ENCODE results near the gene PCSK4. TPM values are rescaled to one million over a fixed set of nuclear protein-coding genes. Genes with fewer than 3 reads are reported as not detected.

PCSK4 gene
- total and polyA plus RNA-seq, 2 of the 13 experiments (the other 11 are each of a cell fraction or from before 2014, with no cell fraction given) = 2.0 to 2.7 TPM

DNA sequence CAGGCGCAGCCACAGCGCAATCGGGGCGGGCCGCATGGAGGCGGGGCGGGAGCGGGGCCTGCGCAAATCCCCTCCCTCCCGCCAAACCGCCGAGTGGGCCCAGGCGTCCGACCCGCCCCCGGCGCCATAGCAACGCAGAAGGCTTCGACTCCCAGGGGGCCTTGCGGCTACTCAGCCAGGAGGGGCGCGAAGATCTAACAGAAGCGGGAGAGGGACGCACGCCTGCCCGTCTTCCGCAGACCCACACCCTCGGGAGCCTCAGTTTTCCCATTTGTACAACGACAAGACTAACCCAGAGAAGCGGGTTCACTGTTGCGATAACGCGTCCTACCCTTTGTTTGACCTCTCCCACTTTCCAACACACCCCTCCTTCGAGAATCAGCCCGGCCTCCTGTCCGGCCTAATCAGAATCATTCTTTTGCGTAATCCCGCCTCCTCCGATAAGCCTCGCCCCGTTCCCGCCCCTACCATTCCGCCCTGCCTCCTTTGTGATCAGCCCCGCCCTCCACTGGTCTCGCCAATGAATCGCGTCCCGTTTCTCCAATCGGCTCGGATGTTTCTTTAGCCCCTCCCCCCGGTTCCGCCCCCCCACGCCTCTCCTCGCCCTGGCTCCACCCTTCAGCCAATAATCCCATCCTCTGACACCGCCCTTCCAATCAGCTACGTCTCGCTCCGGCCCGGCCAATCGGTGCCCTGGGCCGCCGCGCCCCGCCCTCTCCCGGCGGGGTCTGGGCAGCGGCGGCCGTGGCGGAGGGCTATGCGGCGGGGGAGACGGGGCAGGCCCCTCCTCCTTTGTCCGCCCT is at the start of gene PCSK4 (continued):
- TF ChIP-seq, protein P1, sequence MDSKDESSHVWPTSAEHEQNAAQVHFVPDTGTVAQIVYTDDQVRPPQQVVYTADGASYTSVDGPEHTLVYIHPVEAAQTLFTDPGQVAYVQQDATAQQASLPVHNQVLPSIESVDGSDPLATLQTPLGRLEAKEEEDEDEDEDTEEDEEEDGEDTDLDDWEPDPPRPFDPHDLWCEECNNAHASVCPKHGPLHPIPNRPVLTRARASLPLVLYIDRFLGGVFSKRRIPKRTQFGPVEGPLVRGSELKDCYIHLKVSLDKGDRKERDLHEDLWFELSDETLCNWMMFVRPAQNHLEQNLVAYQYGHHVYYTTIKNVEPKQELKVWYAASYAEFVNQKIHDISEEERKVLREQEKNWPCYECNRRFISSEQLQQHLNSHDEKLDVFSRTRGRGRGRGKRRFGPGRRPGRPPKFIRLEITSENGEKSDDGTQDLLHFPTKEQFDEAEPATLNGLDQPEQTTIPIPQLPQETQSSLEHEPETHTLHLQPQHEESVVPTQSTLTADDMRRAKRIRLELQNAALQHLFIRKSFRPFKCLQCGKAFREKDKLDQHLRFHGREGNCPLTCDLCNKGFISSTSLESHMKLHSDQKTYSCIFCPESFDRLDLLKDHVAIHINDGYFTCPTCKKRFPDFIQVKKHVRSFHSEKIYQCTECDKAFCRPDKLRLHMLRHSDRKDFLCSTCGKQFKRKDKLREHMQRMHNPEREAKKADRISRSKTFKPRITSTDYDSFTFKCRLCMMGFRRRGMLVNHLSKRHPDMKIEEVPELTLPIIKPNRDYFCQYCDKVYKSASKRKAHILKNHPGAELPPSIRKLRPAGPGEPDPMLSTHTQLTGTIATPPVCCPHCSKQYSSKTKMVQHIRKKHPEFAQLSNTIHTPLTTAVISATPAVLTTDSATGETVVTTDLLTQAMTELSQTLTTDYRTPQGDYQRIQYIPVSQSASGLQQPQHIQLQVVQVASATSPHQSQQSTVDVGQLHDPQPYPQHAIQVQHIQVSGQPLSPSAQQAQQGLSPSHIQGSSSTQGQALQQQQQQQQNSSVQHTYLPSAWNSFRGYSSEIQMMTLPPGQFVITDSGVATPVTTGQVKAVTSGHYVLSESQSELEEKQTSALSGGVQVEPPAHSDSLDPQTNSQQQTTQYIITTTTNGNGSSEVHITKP (CRISPR knock-in tag; IDR thresholded peaks at IDR 0.05; ENCODE audit: low read depth) = peak; percentile 98
- TF ChIP-seq ZNF251 (CRISPR knock-in tag; IDR thresholded peaks at IDR 0.05) = no peak
- TF ChIP-seq, protein P2, sequence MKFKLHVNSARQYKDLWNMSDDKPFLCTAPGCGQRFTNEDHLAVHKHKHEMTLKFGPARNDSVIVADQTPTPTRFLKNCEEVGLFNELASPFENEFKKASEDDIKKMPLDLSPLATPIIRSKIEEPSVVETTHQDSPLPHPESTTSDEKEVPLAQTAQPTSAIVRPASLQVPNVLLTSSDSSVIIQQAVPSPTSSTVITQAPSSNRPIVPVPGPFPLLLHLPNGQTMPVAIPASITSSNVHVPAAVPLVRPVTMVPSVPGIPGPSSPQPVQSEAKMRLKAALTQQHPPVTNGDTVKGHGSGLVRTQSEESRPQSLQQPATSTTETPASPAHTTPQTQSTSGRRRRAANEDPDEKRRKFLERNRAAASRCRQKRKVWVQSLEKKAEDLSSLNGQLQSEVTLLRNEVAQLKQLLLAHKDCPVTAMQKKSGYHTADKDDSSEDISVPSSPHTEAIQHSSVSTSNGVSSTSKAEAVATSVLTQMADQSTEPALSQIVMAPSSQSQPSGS (CRISPR knock-in tag; IDR thresholded peaks at IDR 0.05) = peak; percentile 42; the same call in 1 of the 2 replicates
- TF ChIP-seq TOE1 (CRISPR knock-in tag; IDR thresholded peaks at IDR 0.05) = no peak
- TF ChIP-seq SKI (IDR thresholded peaks at IDR 0.05; ENCODE audit: partially characterized antibody) = no peak
- no peak for TF ChIP-seq KAT7 (CRISPR knock-in tag; IDR thresholded peaks at IDR 0.05; ENCODE audit: borderline replicate concordance)
- TF ChIP-seq, protein P3, sequence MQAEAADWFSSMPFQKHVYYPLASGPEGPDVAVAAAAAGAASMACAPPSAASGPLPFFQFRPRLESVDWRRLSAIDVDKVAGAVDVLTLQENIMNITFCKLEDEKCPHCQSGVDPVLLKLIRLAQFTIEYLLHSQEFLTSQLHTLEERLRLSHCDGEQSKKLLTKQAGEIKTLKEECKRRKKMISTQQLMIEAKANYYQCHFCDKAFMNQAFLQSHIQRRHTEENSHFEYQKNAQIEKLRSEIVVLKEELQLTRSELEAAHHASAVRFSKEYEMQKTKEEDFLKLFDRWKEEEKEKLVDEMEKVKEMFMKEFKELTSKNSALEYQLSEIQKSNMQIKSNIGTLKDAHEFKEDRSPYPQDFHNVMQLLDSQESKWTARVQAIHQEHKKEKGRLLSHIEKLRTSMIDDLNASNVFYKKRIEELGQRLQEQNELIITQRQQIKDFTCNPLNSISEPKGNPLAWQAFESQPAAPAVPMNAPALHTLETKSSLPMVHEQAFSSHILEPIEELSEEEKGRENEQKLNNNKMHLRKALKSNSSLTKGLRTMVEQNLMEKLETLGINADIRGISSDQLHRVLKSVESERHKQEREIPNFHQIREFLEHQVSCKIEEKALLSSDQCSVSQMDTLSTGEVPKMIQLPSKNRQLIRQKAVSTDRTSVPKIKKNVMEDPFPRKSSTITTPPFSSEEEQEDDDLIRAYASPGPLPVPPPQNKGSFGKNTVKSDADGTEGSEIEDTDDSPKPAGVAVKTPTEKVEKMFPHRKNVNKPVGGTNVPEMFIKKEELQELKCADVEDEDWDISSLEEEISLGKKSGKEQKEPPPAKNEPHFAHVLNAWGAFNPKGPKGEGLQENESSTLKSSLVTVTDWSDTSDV (CRISPR knock-in tag; IDR thresholded peaks at IDR 0.05) = no peak
- 0 out of 2 replicates have a peak, but pooled peaks have one; percentile 59 for TF ChIP-seq ZNF430 (CRISPR knock-in tag; IDR thresholded peaks at IDR 0.05)
- no peak for TF ChIP-seq ZNF781 (CRISPR knock-in tag; IDR thresholded peaks at IDR 0.05; ENCODE audit: borderline replicate concordance, not compliant biosample characterization)
- no peak for TF ChIP-seq ZNF34 (CRISPR knock-in tag; IDR thresholded peaks at IDR 0.05; ENCODE audit: borderline replicate concordance)
- TF ChIP-seq NKX3-1 (CRISPR knock-in tag; IDR thresholded peaks at IDR 0.05) = no peak
- TF ChIP-seq, protein P4, sequence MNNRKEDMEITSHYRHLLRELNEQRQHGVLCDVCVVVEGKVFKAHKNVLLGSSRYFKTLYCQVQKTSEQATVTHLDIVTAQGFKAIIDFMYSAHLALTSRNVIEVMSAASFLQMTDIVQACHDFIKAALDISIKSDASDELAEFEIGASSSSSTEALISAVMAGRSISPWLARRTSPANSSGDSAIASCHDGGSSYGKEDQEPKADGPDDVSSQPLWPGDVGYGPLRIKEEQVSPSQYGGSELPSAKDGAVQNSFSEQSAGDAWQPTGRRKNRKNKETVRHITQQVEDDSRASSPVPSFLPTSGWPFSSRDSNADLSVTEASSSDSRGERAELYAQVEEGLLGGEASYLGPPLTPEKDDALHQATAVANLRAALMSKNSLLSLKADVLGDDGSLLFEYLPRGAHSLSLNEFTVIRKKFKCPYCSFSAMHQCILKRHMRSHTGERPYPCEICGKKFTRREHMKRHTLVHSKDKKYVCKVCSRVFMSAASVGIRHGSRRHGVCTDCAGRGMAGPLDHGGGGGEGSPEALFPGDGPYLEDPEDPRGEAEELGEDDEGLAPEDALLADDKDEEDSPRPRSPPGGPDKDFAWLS (CRISPR knock-in tag; IDR thresholded peaks at IDR 0.05; ENCODE audit: borderline replicate concordance) = no peak
- TF ChIP-seq, protein P5, sequence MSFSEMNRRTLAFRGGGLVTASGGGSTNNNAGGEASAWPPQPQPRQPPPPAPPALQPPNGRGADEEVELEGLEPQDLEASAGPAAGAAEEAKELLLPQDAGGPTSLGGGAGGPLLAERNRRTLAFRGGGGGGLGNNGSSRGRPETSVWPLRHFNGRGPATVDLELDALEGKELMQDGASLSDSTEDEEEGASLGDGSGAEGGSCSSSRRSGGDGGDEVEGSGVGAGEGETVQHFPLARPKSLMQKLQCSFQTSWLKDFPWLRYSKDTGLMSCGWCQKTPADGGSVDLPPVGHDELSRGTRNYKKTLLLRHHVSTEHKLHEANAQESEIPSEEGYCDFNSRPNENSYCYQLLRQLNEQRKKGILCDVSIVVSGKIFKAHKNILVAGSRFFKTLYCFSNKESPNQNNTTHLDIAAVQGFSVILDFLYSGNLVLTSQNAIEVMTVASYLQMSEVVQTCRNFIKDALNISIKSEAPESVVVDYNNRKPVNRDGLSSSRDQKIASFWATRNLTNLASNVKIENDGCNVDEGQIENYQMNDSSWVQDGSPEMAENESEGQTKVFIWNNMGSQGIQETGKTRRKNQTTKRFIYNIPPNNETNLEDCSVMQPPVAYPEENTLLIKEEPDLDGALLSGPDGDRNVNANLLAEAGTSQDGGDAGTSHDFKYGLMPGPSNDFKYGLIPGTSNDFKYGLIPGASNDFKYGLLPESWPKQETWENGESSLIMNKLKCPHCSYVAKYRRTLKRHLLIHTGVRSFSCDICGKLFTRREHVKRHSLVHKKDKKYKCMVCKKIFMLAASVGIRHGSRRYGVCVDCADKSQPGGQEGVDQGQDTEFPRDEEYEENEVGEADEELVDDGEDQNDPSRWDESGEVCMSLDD (CRISPR knock-in tag; IDR thresholded peaks at IDR 0.05; ENCODE audit: borderline replicate concordance) = no peak
- no peak for TF ChIP-seq EED (CRISPR knock-in tag; IDR thresholded peaks at IDR 0.05)
- TF ChIP-seq FOXO1 (CRISPR knock-in tag; IDR thresholded peaks at IDR 0.05) = no peak
- TF ChIP-seq ZNF232 (CRISPR knock-in tag; IDR thresholded peaks at IDR 0.05; ENCODE audit: borderline replicate concordance) = no peak

Measured in HepG2 (cell line).